Ramos (cell line): Measurements from ENCODE around the gene PIAS1.
"Not testable (repeated sequence)": the region's sequence is repeated elsewhere in the genome, so short reads cannot be mapped to it uniquely, and the experiment has no call there.

Source experiments
- in situ Hi-C: fragments of 300-500 bp; cut with MboI; formaldehyde crosslinking; loops from one replicate; pipeline ENCODE4 v1.14.3; 2022; ENCODE audit warnings: low sequenced_read_pairs; ENCODE audit not compliant: unreplicated experiment

PIAS1 gene

DNA sequence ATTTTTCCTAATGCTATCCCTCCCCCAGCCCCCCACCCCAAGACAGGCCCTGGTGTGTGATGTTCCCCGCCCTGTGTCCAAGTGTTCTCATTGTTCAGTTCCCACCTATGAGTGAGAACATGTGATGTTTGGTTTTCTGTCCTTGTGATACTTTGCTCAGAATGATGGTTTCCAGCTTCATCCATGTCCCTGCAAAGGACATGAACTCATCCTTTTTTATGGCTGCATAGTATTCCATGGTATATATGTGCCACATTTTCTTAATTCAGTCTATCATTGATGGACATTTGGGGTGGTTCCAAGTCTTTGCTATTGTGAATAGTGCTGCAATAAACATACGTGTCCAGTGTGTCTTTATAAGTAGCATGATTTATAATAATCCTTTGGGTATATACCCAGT lies 117.9 kb downstream of the PIAS1 start:
- in situ Hi-C loops = not testable (repeated sequence)

GRCh38 chr15:68173119-68173518 lies 119.0 kb downstream of the PIAS1 start:
- in situ Hi-C loops = no loop called here

GRCh38 chr15:68175526-68175925 lies 121.4 kb downstream of the PIAS1 start:
- in situ Hi-C loops = no loop called here

- in situ Hi-C loops = no loop called here
Measured at GRCh38 chr15:68176601-68177000, 122.5 kb downstream of the PIAS1 start.

GRCh38 chr15:68177742-68178141 lies 123.6 kb downstream of the PIAS1 start:
- in situ Hi-C loops = no loop called here

DNA sequence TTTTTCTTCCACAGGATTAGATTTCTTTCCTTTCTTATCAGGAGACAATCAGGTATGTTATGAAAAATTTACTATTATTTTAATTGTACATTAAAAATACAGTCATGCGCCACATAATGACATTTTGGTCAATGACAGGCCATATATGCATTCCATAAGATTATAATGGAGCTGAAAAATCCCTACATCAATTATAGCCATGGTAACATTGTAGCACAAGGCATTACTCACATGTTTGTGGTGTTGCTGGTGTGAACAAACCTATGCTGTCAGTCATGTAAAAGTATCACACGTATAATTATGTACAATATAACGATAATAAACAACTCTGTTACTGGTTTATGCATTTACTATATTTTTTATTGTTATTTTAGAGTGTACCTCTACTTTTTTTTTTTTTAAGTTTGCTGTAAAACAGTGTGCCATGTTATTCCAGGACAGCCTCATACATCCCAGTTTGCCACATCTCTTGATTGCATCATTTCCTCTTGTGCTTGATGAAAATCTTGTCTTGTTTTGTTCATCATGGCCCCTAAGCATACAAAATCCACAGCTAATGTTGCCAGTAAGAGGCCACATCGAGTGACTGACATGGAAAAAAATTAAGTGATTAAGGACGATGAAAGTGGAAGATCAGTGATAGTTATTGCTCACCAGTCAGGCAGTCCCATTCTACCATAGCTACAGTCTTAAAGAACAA lies 129.7 kb downstream of the PIAS1 start:
- in situ Hi-C loops = no loop called here

- in situ Hi-C loops = no loop called here
Measured at GRCh38 chr15:68184616-68185480, 130.7 kb downstream of the PIAS1 start.

DNA sequence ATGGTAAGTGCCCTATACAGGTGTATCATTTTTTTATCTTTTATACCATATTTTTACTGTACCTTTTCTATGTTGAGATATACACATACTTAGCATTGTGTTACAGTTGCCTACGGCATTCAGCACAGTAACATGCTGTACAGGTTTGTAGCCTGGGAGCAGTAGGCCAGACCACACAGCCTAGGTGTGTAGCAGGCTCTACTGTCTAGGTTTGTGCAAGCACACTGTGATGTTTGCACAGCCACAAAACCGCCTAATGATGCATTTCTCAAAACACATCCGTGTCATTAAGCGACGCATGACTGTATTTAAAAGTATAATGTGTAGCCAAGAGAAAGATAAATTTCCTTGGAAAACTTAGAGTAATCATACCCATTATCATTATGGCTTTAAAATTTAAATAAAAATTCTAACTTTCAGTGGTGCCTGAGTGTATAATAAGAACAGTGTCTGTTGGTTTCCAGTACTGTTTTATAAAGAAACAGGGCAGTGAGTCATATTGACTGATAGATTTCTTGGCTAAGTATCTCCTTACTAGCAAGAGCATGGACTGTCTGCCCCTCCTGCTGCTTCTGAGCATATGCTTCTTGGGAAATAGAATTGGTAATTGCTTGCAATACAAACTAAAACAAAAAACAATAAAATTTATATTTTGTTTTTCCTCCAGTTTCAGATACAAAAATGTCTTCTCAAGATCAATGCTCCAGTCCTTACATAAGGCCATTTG lies 132.7 kb downstream of the PIAS1 start:
- in situ Hi-C loops = no loop called here

DNA sequence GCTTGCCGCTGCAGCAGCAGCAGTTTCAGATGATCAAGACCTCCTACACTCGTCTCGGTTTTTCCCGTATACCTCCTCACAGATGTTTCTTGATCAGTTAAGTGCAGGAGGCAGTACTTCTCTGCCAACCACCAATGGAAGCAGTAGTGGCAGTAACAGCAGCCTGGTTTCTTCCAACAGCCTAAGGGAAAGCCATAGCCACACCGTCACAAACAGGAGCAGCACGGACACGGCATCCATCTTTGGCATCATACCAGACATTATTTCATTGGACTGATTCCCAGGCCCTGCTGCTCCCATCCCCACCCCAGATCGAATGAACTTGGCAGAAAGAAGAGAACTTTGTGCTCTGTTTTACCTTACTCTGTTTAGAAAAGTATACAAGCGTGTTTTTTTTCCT lies 133.4 kb downstream of the PIAS1 start:
- in situ Hi-C loops = no loop called here

DNA sequence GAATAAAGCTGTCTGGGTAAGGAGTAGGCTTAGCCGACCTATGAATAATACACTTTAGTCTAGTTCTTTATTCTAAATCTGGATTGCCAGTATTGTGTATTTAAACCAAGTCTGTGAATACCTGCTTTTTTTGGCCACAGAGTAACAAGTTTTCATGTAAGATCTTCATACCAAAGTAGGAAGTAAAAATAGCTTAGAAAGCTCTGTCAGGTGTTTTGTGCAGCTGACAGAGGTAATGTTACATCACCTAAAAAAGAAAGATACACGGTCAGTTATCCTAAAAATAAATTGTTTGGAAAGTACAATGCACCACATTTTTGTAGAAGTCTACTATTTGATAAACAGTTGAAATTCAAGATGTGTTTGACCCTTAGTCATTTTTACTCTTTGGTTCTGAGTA lies 134.5 kb downstream of the PIAS1 start:
- in situ Hi-C loops = no loop called here

GRCh38 chr15:68190048-68190447 lies 135.9 kb downstream of the PIAS1 start:
- in situ Hi-C loops = no loop called here

DNA sequence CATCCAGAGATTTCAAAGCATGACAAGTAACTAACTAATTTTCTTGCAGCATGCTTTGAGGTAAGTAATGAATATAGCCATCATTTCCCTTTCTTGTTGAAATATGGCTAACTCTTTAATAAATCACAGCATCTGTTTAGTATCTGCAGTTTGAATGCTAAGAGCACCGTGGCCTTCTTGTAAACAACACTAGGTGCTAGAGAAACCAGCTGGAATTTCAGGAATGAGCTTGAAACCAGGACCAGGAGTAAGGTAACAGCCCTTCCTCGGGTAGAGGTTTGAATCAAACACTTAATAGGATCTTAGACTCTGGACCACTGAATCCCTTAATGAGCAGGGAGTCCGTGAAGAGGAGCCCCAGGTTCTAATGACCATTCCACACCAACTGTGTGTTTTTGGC lies 137.4 kb downstream of the PIAS1 start:
- in situ Hi-C loops = no loop called here

- in situ Hi-C loops = no loop called here
Measured at GRCh38 chr15:68192117-68192516, 138.0 kb downstream of the PIAS1 start.

GRCh38 chr15:68192804-68193486 lies 138.8 kb downstream of the PIAS1 start:
- in situ Hi-C loops = no loop called here

DNA sequence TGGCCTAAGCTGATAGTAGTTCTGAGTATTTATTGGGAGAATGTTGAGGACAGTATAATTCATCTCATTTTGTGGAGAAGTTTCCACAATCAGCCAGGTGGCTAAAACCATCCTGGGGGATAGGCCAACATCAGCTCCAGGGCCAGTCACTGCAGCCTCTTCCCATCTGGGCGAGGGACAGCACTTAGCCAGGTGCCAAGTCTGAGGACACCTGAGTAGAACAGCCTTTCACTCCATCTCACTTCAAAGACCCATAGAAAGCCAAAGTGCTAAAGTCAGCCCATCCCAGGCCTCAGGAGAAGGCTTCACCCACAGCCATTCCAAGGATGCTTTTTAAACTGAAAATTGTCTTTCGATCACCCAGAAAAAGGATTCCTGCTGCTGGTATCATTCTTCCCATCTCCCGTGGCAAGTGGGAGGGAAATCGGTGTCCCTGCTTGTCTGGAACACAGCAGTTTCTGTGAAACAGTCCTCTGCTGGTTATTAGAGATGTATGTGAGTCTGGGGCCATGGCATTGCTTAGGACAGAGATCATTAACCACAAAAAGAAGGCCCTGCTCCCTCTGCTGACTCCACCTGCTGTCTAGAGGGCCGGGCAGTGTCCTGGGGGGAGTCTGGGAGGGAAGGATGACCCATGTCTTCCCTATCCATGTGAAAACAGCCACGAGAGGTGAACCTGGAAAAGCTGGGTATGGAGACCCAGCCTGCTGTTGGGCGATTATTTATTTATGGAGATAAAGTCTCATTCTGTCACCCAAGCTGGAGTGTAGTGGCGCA lies 141.4 kb downstream of the PIAS1 start:
- in situ Hi-C loops = no loop called here

GRCh38 chr15:68196445-68197169 lies 142.5 kb downstream of the PIAS1 start:
- in situ Hi-C loops = no loop called here

DNA sequence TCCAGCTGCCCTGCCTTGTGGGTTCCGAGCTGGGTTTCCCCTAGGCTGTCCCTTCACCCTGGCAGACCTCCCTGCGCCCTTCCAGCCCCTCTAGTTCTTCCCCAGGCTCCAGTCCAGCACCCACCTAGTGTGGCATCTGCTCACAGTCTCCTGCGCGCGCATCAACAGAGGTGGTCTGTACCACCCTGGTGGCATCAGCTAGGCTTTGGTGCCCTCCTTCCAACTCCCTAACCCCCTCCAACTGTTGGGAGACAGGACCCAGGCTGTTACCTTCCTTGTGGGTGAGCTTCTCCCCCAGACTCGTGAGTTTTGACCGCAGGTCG lies 143.0 kb downstream of the PIAS1 start:
- in situ Hi-C loops = no loop called here

DNA sequence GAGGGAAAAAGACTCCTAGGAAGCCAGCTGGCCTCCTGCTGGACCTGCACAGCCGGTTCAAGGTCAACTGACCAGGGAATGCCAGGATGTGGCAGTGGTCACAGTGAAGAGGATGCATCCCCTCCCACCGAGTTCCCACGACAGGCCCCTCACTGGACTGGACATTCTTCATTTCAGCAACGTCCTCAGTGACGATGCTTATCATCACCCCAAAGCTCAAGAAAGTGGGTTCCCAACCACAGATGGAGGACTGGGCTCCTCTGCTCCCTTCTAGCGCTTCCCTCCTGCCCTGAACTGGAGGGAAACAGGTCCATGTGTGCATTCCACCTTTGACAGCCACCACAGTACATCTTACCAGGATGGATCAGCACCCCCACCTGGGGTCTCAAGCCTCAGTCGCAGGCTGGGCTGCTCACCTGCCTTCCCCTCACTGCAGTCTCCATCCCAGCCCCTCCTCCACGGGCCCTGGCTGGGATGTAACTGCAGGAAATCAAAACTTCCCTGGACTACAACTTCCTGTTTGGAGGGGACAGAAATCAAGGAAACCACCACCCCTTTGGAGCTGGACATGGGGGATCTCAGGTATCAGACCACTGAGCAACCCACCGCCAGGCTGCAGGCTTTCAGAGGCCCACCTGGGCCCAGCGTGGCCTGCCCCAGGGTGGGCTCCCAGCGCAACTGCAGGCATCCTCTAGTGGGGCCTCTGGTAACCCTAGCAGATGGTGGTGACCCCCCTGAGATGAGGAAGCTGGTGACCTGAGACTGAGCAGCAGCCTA lies 143.7 kb downstream of the PIAS1 start:
- in situ Hi-C loops = no loop called here

DNA sequence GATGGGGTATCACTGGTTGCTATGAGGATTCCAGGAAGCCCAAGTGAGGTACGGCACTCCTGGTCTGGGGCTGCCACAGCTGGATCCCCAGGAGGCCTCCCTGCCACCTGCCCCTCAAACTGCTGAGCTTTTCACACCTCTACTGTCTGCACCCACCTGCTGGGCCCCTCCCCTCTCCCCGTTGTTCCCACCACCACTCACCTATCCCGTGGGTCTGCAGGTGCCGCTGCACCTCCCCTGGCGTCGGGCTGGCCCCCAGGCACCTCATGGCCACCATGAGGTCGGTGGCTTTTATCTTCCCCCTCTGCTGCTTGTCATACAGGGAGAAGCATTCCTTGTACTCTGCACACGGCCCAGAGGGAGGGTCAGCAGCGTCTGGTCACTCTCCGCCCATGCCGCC lies 145.2 kb downstream of the PIAS1 start:
- in situ Hi-C loops = no loop called here
